Activated CD8-positive, alpha-beta T cell treated with anti-CD3 and anti-CD28 coated beads, Interleukin-2, amount 10 ng/mL, durations not matched to agents 7 days and 5 days (primary cell): ENCODE measurements around the gene DR1. TPM values are rescaled to one million over a fixed set of nuclear protein-coding genes. Genes with fewer than 3 reads are reported as not detected.

ENCODE experiments used
- ATAC-seq: fragments of 150-1000 bp; cut with Tn5 transposase; one replicate; pipeline ENCODE4 v1.10.0; 2021; ENCODE audit warnings: moderate library complexity
- CTCF ChIA-PET: fragments of 350-600 bp; sonication (Branson Sonifier 250); formaldehyde crosslinking; loops from one replicate; lab custom pipeline; 2021; ENCODE audit warnings: antibody characterized with exemption; lab: Charles Lee
- POLR2A ChIA-PET: fragments of 350-600 bp; sonication (Branson Sonifier 250); formaldehyde crosslinking; loops from one replicate; lab custom pipeline; 2021; ENCODE audit warnings: antibody characterized with exemption; lab: Charles Lee
- DNase-seq: peaks from one replicate; pipeline ENCODE4 v3.0.0-alpha.2; 2020
- H3K27ac Mint-ChIP-seq: one replicate; pipeline ENCODE4 v1.8.0; 2021; ENCODE audit warnings: mild to moderate bottlenecking, mixed read lengths
- H3K27me3 Mint-ChIP-seq: one replicate; pipeline ENCODE4 v1.8.0; 2021; ENCODE audit warnings: low read depth, mixed read lengths
- H3K36me3 Mint-ChIP-seq: one replicate; pipeline ENCODE4 v1.8.0; 2021; ENCODE audit warnings: low read depth, mixed read lengths
- H3K4me1 Mint-ChIP-seq: one replicate; pipeline ENCODE4 v1.8.0; 2021; ENCODE audit warnings: low read depth, mixed read lengths
- H3K4me3 Mint-ChIP-seq: one replicate; pipeline ENCODE4 v1.8.0; 2021; ENCODE audit warnings: mild to moderate bottlenecking, mixed read lengths
- H3K9me3 Mint-ChIP-seq: one replicate; pipeline ENCODE4 v1.8.0; 2022; ENCODE audit warnings: mixed read lengths; ENCODE audit not compliant: insufficient read depth
- total RNA-seq, 2 experiments: library from RNA; stranded (reverse); gene quantifications; one replicate each; pipeline ENCODE4 v1.2.3, GENCODE V29; 2021

Gene DR1
- total RNA-seq, 2 experiments from 2014 or later: 94.0 to 94.1 TPM

GRCh38 chr1:93395195-93395594 lies 49.5 kb downstream of the DR1 start:
- no peaks in the 10 kb centered on the region for H3K9me3 Mint-ChIP-seq
- H3K27ac Mint-ChIP-seq: no peak overlapping the region
- H3K36me3 Mint-ChIP-seq: no peaks in the 10 kb centered on the region
- DNase-seq (no peak), ATAC-seq (no peak)
- ChIA-PET POLR2A (interaction anchor here (0.6 kb wide), 2 partner anchors 11 to 301 kb away, joined by 3 to 4 read pairs; no protein-coding TSS in a partner anchor), CTCF (interaction anchor here (1.0 kb wide), 1 partner anchor 91 kb away, joined by 4 read pairs; no protein-coding TSS in a partner anchor)
- H3K4me1 Mint-ChIP-seq: no peaks in the 10 kb centered on the region
- H3K27me3 Mint-ChIP-seq: peaks cover 10% of the 10 kb centered on the region
- no peak overlapping the region for H3K4me3 Mint-ChIP-seq

GRCh38 chr1:93399781-93400180 lies 54.1 kb downstream of the DR1 start:
- CTCF ChIA-PET: no interaction called here
- no peaks in the 10 kb centered on the region for H3K9me3 Mint-ChIP-seq
- no peak overlapping the region for H3K27ac Mint-ChIP-seq
- ATAC-seq (no peak), DNase-seq (no peak)
- H3K4me3 Mint-ChIP-seq: no peak overlapping the region
- POLR2A ChIA-PET: no interaction called here
- no peaks in the 10 kb centered on the region for H3K4me1 Mint-ChIP-seq
- H3K36me3 Mint-ChIP-seq: no peaks in the 10 kb centered on the region
- H3K27me3 Mint-ChIP-seq: peaks cover 16% of the 10 kb centered on the region

GRCh38 chr1:93408203-93408602 lies 62.5 kb downstream of the DR1 start:
- ChIA-PET POLR2A (no interaction called here), CTCF (no interaction called here)
- Mint-ChIP-seq H3K4me3 (no peak overlapping the region), H3K9me3 (peaks cover 4% of the 10 kb centered on the region), H3K27ac (no peak overlapping the region), H3K36me3 (no peaks in the 10 kb centered on the region), H3K4me1 (no peaks in the 10 kb centered on the region), H3K27me3 (peaks cover 11% of the 10 kb centered on the region)
- no peak for DNase-seq
- ATAC-seq: no peak

- Mint-ChIP-seq H3K36me3 (no peaks in the 10 kb centered on the region), H3K27ac (no peak overlapping the region), H3K4me1 (no peaks in the 10 kb centered on the region), H3K4me3 (no peak overlapping the region), H3K27me3 (peaks cover 9% of the 10 kb centered on the region), H3K9me3 (peaks cover 4% of the 10 kb centered on the region)
- ChIA-PET POLR2A (no interaction called here), CTCF (no interaction called here)
- ATAC-seq (no peak), DNase-seq (no peak)
These were observed 65.3 kb downstream of the DR1 start for GRCh38 chr1:93411000-93411399.

- Mint-ChIP-seq H3K4me3 (no peak overlapping the region), H3K9me3 (no peaks in the 10 kb centered on the region), H3K4me1 (no peaks in the 10 kb centered on the region), H3K27me3 (peaks cover 13% of the 10 kb centered on the region), H3K27ac (no peak overlapping the region), H3K36me3 (no peaks in the 10 kb centered on the region)
- POLR2A ChIA-PET: no interaction called here
- CTCF ChIA-PET: interaction anchor here (1.3 kb wide), 1 partner anchor 110 kb away, joined by 4 read pairs; no protein-coding TSS in a partner anchor
- DNase-seq: no peak
- no peak for ATAC-seq
These were observed 69.0 kb downstream of the DR1 start for GRCh38 chr1:93414749-93415148.

GRCh38 chr1:93415296-93415695 lies 69.6 kb downstream of the DR1 start:
- no peak for ATAC-seq
- no peak overlapping the region for H3K4me3 Mint-ChIP-seq
- DNase-seq: no peak
- no peaks in the 10 kb centered on the region for H3K4me1 Mint-ChIP-seq
- H3K9me3 Mint-ChIP-seq: no peaks in the 10 kb centered on the region
- POLR2A ChIA-PET: no interaction called here
- peaks cover 13% of the 10 kb centered on the region for H3K27me3 Mint-ChIP-seq
- H3K27ac Mint-ChIP-seq: no peak overlapping the region
- CTCF ChIA-PET: interaction anchor here (1.3 kb wide), 1 partner anchor 111 kb away, joined by 4 read pairs; no protein-coding TSS in a partner anchor
- H3K36me3 Mint-ChIP-seq: no peaks in the 10 kb centered on the region

GRCh38 chr1:93416183-93416582 lies 70.5 kb downstream of the DR1 start:
- Mint-ChIP-seq H3K27me3 (peaks cover 12% of the 10 kb centered on the region), H3K9me3 (no peaks in the 10 kb centered on the region), H3K27ac (no peak overlapping the region), H3K4me3 (no peak overlapping the region), H3K36me3 (no peaks in the 10 kb centered on the region), H3K4me1 (no peaks in the 10 kb centered on the region)
- POLR2A ChIA-PET: no interaction called here
- DNase-seq (no peak), ATAC-seq (no peak)
- CTCF ChIA-PET: no interaction called here

Other genes starting within 250 kb of the DR1 start
- gene TMED5, start 165.5 kb upstream of the DR1 start, total RNA-seq: 10 to 100 TPM; 46.6 to 49.4 TPM
- gene CCDC18, start 165.2 kb upstream of the DR1 start, total RNA-seq: 10 to 100 TPM; 33.1 to 36.3 TPM
- gene FNBP1L, start 102.2 kb downstream of the DR1 start, total RNA-seq: under 1 TPM in 1 of 2 experiments, not detected in 1; 0.10 TPM